ENCODE results near the gene NPIPB8. TPM values are rescaled to one million over a fixed set of nuclear protein-coding genes. Genes with fewer than 3 reads are reported as not detected.

The NPIPB8 gene
- total and polyA plus RNA-seq, 9 of the 15 experiments (the other 6 are each of a cell fraction or from before 2014, with no cell fraction given) = 0.16 TPM; not detected in 8

GRCh38 chr16:28616636-28617035, 21.2 kb upstream of the NPIPB8 start:
- no peak overlapping the region for H3K27ac ChIP-seq (ENCODE audit: extremely low read depth, low read depth, low read length)
- TF ChIP-seq ZNF146 (CRISPR knock-in tag; IDR thresholded peaks at IDR 0.05; ENCODE audit: unreplicated experiment) (no peak), MGA (IDR thresholded peaks at IDR 0.05) (no peak), ZNF780A (CRISPR knock-in tag; IDR thresholded peaks at IDR 0.05) (no peak), ZNF124 (CRISPR knock-in tag; IDR thresholded peaks at IDR 0.05) (no peak), NR2C2 (CRISPR knock-in tag; IDR thresholded peaks at IDR 0.05) (no peak), NR2C2 (tag; IDR thresholded peaks at IDR 0.05) (no peak), THAP12 (CRISPR knock-in tag; IDR thresholded peaks at IDR 0.05) (no peak), MXI1 (IDR thresholded peaks at IDR 0.05; ENCODE audit: low read depth, low read length) (no peak)

More at GRCh38 chr16:28616636-28617035, 21.2 kb upstream of the NPIPB8 start:
- Histone ChIP-seq H3K9ac (ENCODE audit: insufficient read depth in 1 of 2, low read depth in 2 of 2, low read length in 2 of 2) (no peak overlapping the region), H4K20me1 (replicated peaks; ENCODE audit: control insufficient read depth, insufficient read depth, low read length) (no peaks in the 10 kb centered on the region), H3K4me2 (ENCODE audit: insufficient read depth, low read length) (no peak overlapping the region), H3K79me2 (ENCODE audit: control insufficient read depth, insufficient read depth, low read length) (no peaks in the 10 kb centered on the region), H3K36me3 (ENCODE audit: control insufficient read depth, insufficient read depth, low read length) (no peaks in the 10 kb centered on the region), H3K4me3 (no peak overlapping the region), H2AFZ (ENCODE audit: low read depth, low read length) (no peak overlapping the region), H3K27me3 (ENCODE audit: control insufficient read depth in 2 of 2, insufficient read depth in 2 of 2, low read length in 2 of 2) (no peaks in the 10 kb centered on the region; a peak in 2 of 5 replicates), H3K9me1 (ENCODE audit: control insufficient read depth, insufficient read depth, low read length) (no peaks in the 10 kb centered on the region), H3K9me3 (replicated peaks; ENCODE audit: control insufficient read depth, insufficient read depth, low read depth, low read length) (no peaks in the 10 kb centered on the region), H3K4me1 (replicated peaks in 1 of 2; ENCODE audit: control insufficient read depth in 2 of 2, insufficient read depth in 2 of 2, low read length in 2 of 2) (no peaks in the 10 kb centered on the region)
- BruUV-seq (replicated peaks) = no TSS peak
- DNase-seq (ENCODE audit: extremely low read depth in 1 of 4, low spot score in 3 of 4) = no peak
- CTCF ChIA-PET (ENCODE audit: low intra/inter-chr PET ratio) = interaction anchor here (1.4 kb wide), 1 partner anchor 294 kb away, joined by 4 read pairs; no protein-coding TSS in a partner anchor
- intact Hi-C loops (cut with micrococcal nuclease) (no loop called here), in situ Hi-C loops (cut with MboI) (loop anchor here (25.0 kb wide), 4 partner anchors 96 to 1596 kb away; partner anchors contain the start of genes EIF3C and EIF3CL)
- FAIRE-seq = no peak
- POLR2A ChIA-PET = no interaction called here
- no peak for ATAC-seq
- WGBS (ENCODE audit: insufficient coverage, low coverage, missing lambda C conversion rate) = 45% methylated on average over 7 of the region's 7 CpGs

All from K562 (cell line).